Chondrocyte (in vitro differentiated cells): ENCODE results near the gene VOPP1. TPM values are rescaled to one million over a fixed set of nuclear protein-coding genes. Genes with fewer than 3 reads are reported as not detected.

Source experiments
- DNase-seq: peaks from one replicate; pipeline ENCODE4 v3.0.0; 2021; ENCODE audit warnings: mixed read lengths, low spot score
- H3K27ac Mint-ChIP-seq: one replicate; pipeline ENCODE4 v1.8.0; 2021; ENCODE audit warnings: mild to moderate bottlenecking, moderate library complexity, mixed read lengths; ENCODE audit not compliant: unreplicated experiment
- H3K27me3 Mint-ChIP-seq: 2 replicates; pipeline ENCODE4 v1.8.0; 2021; ENCODE audit warnings: low read depth, mixed read lengths
- H3K36me3 Mint-ChIP-seq: 2 replicates; pipeline ENCODE4 v1.8.0; 2021; ENCODE audit warnings: low read depth, mixed read lengths
- H3K4me1 Mint-ChIP-seq: 2 replicates; pipeline ENCODE4 v1.8.0; 2021; ENCODE audit warnings: low read depth, mild to moderate bottlenecking, mixed read lengths
- H3K4me3 Mint-ChIP-seq: one replicate; pipeline ENCODE4 v1.8.0; 2021; ENCODE audit warnings: mild to moderate bottlenecking, moderate library complexity, mixed read lengths; ENCODE audit not compliant: unreplicated experiment
- H3K9me3 Mint-ChIP-seq: 2 replicates; pipeline ENCODE4 v1.8.0; 2021; ENCODE audit warnings: low read depth, mixed read lengths
- CTCF ChIP-seq: fragments of 200-600 bp; sonication (generic); IDR thresholded peaks from 2 replicates; pipeline ENCODE4 v1.5.0; 2021; ENCODE audit warnings: antibody characterized with exemption, mild to moderate bottlenecking, moderate library complexity
- total RNA-seq: library from RNA; stranded (reverse); gene quantifications from 3 replicates; pipeline ENCODE4 v1.2.1, GENCODE V29; 2021

The VOPP1 gene
- total RNA-seq, 1 donor from 2014 or later, result 69.2 TPM

- Mint-ChIP-seq H3K9me3 (no peaks in the 10 kb centered on the region), H3K4me3 (no peak overlapping the region), H3K4me1 (peaks cover 47% of the 10 kb centered on the region), H3K27me3 (no peaks in the 10 kb centered on the region), H3K36me3 (peaks cover 3% of the 10 kb centered on the region), H3K27ac (peak overlapping the region; percentile 66)
- TF ChIP-seq CTCF, result no peak
- DNase-seq, result no peak
Observed at GRCh38 chr7:55546814-55547213, 25.5 kb downstream of the VOPP1 start.

- DNase-seq, result no peak
- H3K36me3 Mint-ChIP-seq, result peaks cover 3% of the 10 kb centered on the region
- no peak overlapping the region for H3K4me3 Mint-ChIP-seq
- H3K27ac Mint-ChIP-seq, result peak overlapping the region; percentile 39
- H3K9me3 Mint-ChIP-seq, result no peaks in the 10 kb centered on the region
- H3K4me1 Mint-ChIP-seq, result peaks cover 46% of the 10 kb centered on the region
- H3K27me3 Mint-ChIP-seq, result no peaks in the 10 kb centered on the region
- TF ChIP-seq CTCF, result peak; percentile 18
Observed at GRCh38 chr7:55545496-55545895, 26.8 kb downstream of the VOPP1 start.

GRCh38 chr7:55540226-55540858 is 32.0 kb downstream of the VOPP1 start:
- H3K36me3 Mint-ChIP-seq, result peaks cover 4% of the 10 kb centered on the region
- no peak overlapping the region for H3K4me3 Mint-ChIP-seq
- TF ChIP-seq CTCF, result no peak
- no peaks in the 10 kb centered on the region for H3K9me3 Mint-ChIP-seq
- no peaks in the 10 kb centered on the region for H3K27me3 Mint-ChIP-seq
- peaks cover 49% of the 10 kb centered on the region for H3K4me1 Mint-ChIP-seq
- DNase-seq, result no peak
- H3K27ac Mint-ChIP-seq, result no peak overlapping the region

- peaks cover 4% of the 10 kb centered on the region for H3K36me3 Mint-ChIP-seq
- no peak overlapping the region for H3K4me3 Mint-ChIP-seq
Observed at GRCh38 chr7:55539380-55539779, 32.9 kb downstream of the VOPP1 start.

GRCh38 chr7:55538538-55538937 is 33.8 kb downstream of the VOPP1 start:
- H3K36me3 Mint-ChIP-seq, result peaks cover 1% of the 10 kb centered on the region
- no peak for TF ChIP-seq CTCF
- no peaks in the 10 kb centered on the region for H3K27me3 Mint-ChIP-seq
- peaks cover 58% of the 10 kb centered on the region for H3K4me1 Mint-ChIP-seq
- H3K27ac Mint-ChIP-seq, result no peak overlapping the region
- DNase-seq, result no peak
- H3K9me3 Mint-ChIP-seq, result no peaks in the 10 kb centered on the region
- no peak overlapping the region for H3K4me3 Mint-ChIP-seq

More at GRCh38 chr7:55539380-55539779, 32.9 kb downstream of the VOPP1 start:
- no peaks in the 10 kb centered on the region for H3K27me3 Mint-ChIP-seq
- no peaks in the 10 kb centered on the region for H3K9me3 Mint-ChIP-seq
- DNase-seq, result no peak
- TF ChIP-seq CTCF, result no peak
- peak overlapping the region; percentile 17 for H3K27ac Mint-ChIP-seq
- H3K4me1 Mint-ChIP-seq, result peaks cover 52% of the 10 kb centered on the region
